Hepatocyte (in vitro differentiated cells): ENCODE results near the gene SSC4D. TPM values are rescaled to one million over a fixed set of nuclear protein-coding genes. Genes with fewer than 3 reads are reported as not detected.

Experiments used
- DNase-seq: peaks from one replicate; pipeline ENCODE4 v3.0.0-alpha.2; 2016; ENCODE audit warnings: low spot score
- H2AFZ ChIP-seq: fragments of 200-600 bp; sonication (generic); 2 replicates; pipeline ENCODE4 v1.6.0; 2016; ENCODE audit warnings: antibody characterized with exemption, mild to moderate bottlenecking
- H3K27ac ChIP-seq: fragments of 200-600 bp; sonication (generic); 2 replicates; pipeline ENCODE4 v1.5.1; 2016; ENCODE audit warnings: mild to moderate bottlenecking
- H3K27me3 ChIP-seq: fragments of 200-600 bp; sonication (generic); 2 replicates; pipeline ENCODE4 v1.6.1; 2016
- H3K36me3 ChIP-seq: fragments of 200-600 bp; sonication (generic); replicated peaks from 2 replicates; pipeline ENCODE4 v1.5.1; 2016; ENCODE audit warnings: low read depth; ENCODE audit not compliant: insufficient read depth
- H3K4me1 ChIP-seq: fragments of 200-600 bp; sonication (generic); 2 replicates; pipeline ENCODE4 v1.5.1; 2016; ENCODE audit warnings: mild to moderate bottlenecking, moderate library complexity; ENCODE audit not compliant: insufficient read depth
- H3K4me2 ChIP-seq: fragments of 200-600 bp; sonication (generic); 2 replicates; pipeline ENCODE4 v1.6.0; 2016
- H3K4me3 ChIP-seq: fragments of 200-600 bp; sonication (generic); 2 replicates; pipeline ENCODE4 v1.5.1; 2016; ENCODE audit warnings: mild to moderate bottlenecking
- H3K79me2 ChIP-seq: fragments of 200-600 bp; sonication (generic); 2 replicates; pipeline ENCODE4 v1.6.0; 2017; ENCODE audit warnings: mild to moderate bottlenecking
- H3K9me2 ChIP-seq: fragments of 200-600 bp; sonication (generic); replicated peaks from 2 replicates; pipeline ENCODE4 v1.6.0; 2017; ENCODE audit warnings: mild to moderate bottlenecking; ENCODE audit not compliant: insufficient read depth
- H3K9me3 ChIP-seq: fragments of 200-600 bp; sonication (generic); 2 replicates; pipeline ENCODE4 v1.5.1; 2016; ENCODE audit warnings: low read depth, mild to moderate bottlenecking
- H4K20me1 ChIP-seq: fragments of 200-600 bp; sonication (generic); 2 replicates; pipeline ENCODE4 v1.6.0; 2016; ENCODE audit warnings: mild to moderate bottlenecking; ENCODE audit not compliant: insufficient read depth, poor library complexity, severe bottlenecking
- CTCF ChIP-seq: fragments of 200-600 bp; sonication (generic); IDR thresholded peaks from 2 replicates; pipeline ENCODE4 v1.5.1; 2016; ENCODE audit warnings: antibody characterized with exemption, mild to moderate bottlenecking; ENCODE audit not compliant: poor library complexity
- EZH2 ChIP-seq: fragments of 200-600 bp; sonication (generic); IDR thresholded peaks from 2 replicates; pipeline ENCODE4 v1.6.1; 2016; ENCODE audit warnings: antibody characterized with exemption, mild to moderate bottlenecking, borderline replicate concordance
- EZH2phosphoT487 ChIP-seq: fragments of 200-600 bp; sonication (generic); IDR thresholded peaks from one replicate; pipeline ENCODE4 v1.6.1; 2018; ENCODE audit warnings: antibody characterized with exemption, mild to moderate bottlenecking, low read depth, moderate library complexity; ENCODE audit not compliant: unreplicated experiment, severe bottlenecking
- WGBS: methylation state at CpG from one replicate; pipeline ENCODE4 v1.1.6; 2016; ENCODE audit warnings: low lambda C conversion rate; ENCODE audit errors: missing lambda C conversion rate; 5-methylcytosine and 5-hydroxymethylcytosine counted together
- polyA plus RNA-seq: library from polyadenylated mRNA; unstranded; fragments of >200 nt; fragmentation: Nextera tagmentation; extraction: Ambion mirVana; gene quantifications from 2 replicates; pipeline ENCODE4 v1.2.1, GENCODE V29; 2016
- total RNA-seq: library from RNA; depleted of rRNA; stranded (reverse); fragments of >200 nt; gene quantifications from 2 replicates; pipeline ENCODE4 v1.2.3, GENCODE V29; 2014

Gene SSC4D
- total and polyA plus RNA-seq, 2 experiments from 2014 or later: 9.7 to 14.5 TPM

GRCh38 chr7:76340617-76341131 is 68.8 kb downstream of the SSC4D start:
- TF ChIP-seq EZH2 (no peak), CTCF (no peak), EZH2phosphoT487 (no peak)
- Histone ChIP-seq H3K9me2 (no peaks in the 10 kb centered on the region), H3K27me3 (no peaks in the 10 kb centered on the region), H4K20me1 (peaks cover 86% of the 10 kb centered on the region), H3K4me1 (no peaks in the 10 kb centered on the region), H2AFZ (no peak overlapping the region), H3K4me2 (no peak overlapping the region), H3K9me3 (no peaks in the 10 kb centered on the region), H3K27ac (no peak overlapping the region), H3K36me3 (no peaks in the 10 kb centered on the region), H3K79me2 (peaks cover 98% of the 10 kb centered on the region), H3K4me3 (no peak overlapping the region)
- whole genome bisulfite sequencing: 100% methylated on average over 2 of the region's 3 CpGs
- no peak for DNase-seq

Other genes with a start within 250 kb of the SSC4D start
- gene SRRM3, start 207.8 kb downstream of the SSC4D start, total RNA-seq: 1.5 and 1.7 TPM in 2 replicates
- gene SRRM3, start 207.8 kb downstream of the SSC4D start, polyA plus RNA-seq: 2.3 and 3.1 TPM in 2 replicates
- 186 and 205 TPM in 2 replicates for gene HSPB1, start 107.0 kb downstream of the SSC4D start, total RNA-seq
- gene HSPB1, start 107.0 kb downstream of the SSC4D start, polyA plus RNA-seq: 1,525 and 1,553 TPM in 2 replicates
- gene YWHAG, start 50.7 kb downstream of the SSC4D start, total RNA-seq: 106 and 117 TPM in 2 replicates
- 12.6 and 17.2 TPM in 2 replicates for gene YWHAG, start 50.7 kb downstream of the SSC4D start, polyA plus RNA-seq
- not detected in 2 replicates for gene ZP3, start 15.3 kb upstream of the SSC4D start, total RNA-seq
- 1.4 TPM in 1 of 2 replicates, not detected in the other for gene ZP3, start 15.3 kb upstream of the SSC4D start, polyA plus RNA-seq
- gene DTX2, start 52.0 kb upstream of the SSC4D start, total RNA-seq: 7.6 TPM in 2 replicates
- 22.2 and 23.1 TPM in 2 replicates for gene DTX2, start 52.0 kb upstream of the SSC4D start, polyA plus RNA-seq
- gene UPK3B, start 100.9 kb upstream of the SSC4D start, total RNA-seq: 16.8 and 25.8 TPM in 2 replicates
- 90.6 and 159 TPM in 2 replicates for gene UPK3B, start 100.9 kb upstream of the SSC4D start, polyA plus RNA-seq
- 0.03 TPM in 1 of 2 replicates, not detected in the other for gene SPDYE16, start 133.6 kb upstream of the SSC4D start, total RNA-seq
- gene SPDYE16, start 133.6 kb upstream of the SSC4D start, polyA plus RNA-seq: 1.1 and 1.5 TPM in 2 replicates
- gene POMZP3, start 217.6 kb upstream of the SSC4D start, total RNA-seq: 0.28 and 0.67 TPM in 2 replicates
- 8.7 and 10.5 TPM in 2 replicates for gene POMZP3, start 217.6 kb upstream of the SSC4D start, polyA plus RNA-seq